AG09309 (cell line): ENCODE measurements around the gene ROPN1L.

Experiments
- DNase-seq: peaks from one replicate; pipeline ENCODE4 v3.0.0-alpha.2; 2010; ENCODE audit warnings: low read depth
- H3K4me3 ChIP-seq: 2 replicates; pipeline ENCODE4 v1.5.1; 2011; ENCODE audit warnings: mild to moderate bottlenecking, low read depth, low read length, moderate library complexity; ENCODE audit not compliant: control insufficient read depth
- CTCF ChIP-seq: IDR thresholded peaks from 2 replicates; pipeline ENCODE4 v1.5.1; 2011; ENCODE audit warnings: mild to moderate bottlenecking, low read depth, low read length, inconsistent platforms; ENCODE audit not compliant: insufficient read depth, control insufficient read depth; ENCODE audit errors: missing control alignments

The ROPN1L gene

GRCh38 chr5:10481241-10481935 lies 39.7 kb downstream of the ROPN1L start:
- TF ChIP-seq CTCF: no peak
- no peak for DNase-seq
- no peak overlapping the region for H3K4me3 ChIP-seq

- DNase-seq: no peak
- no peak for TF ChIP-seq CTCF
- H3K4me3 ChIP-seq: no peak overlapping the region
These were observed 41.3 kb downstream of the ROPN1L start for GRCh38 chr5:10482791-10483530.

GRCh38 chr5:10484774-10485141 lies 43.1 kb downstream of the ROPN1L start:
- TF ChIP-seq CTCF: no peak
- no peak overlapping the region for H3K4me3 ChIP-seq
- DNase-seq: no peak

- TF ChIP-seq CTCF: no peak
- no peak for DNase-seq
- no peak overlapping the region for H3K4me3 ChIP-seq
These were observed 43.6 kb downstream of the ROPN1L start for GRCh38 chr5:10485142-10485795.

- H3K4me3 ChIP-seq: no peak overlapping the region
- TF ChIP-seq CTCF: no peak
- no peak for DNase-seq
These were observed 44.2 kb downstream of the ROPN1L start for GRCh38 chr5:10485897-10486296.

- H3K4me3 ChIP-seq: no peak overlapping the region
- no peak for TF ChIP-seq CTCF
- no peak for DNase-seq
These were observed 45.0 kb downstream of the ROPN1L start for GRCh38 chr5:10486511-10487344.
